HG02938 (cell line): Measurements from ENCODE around the gene EPS8L3.
"Not testable (repeated sequence)": the region's sequence is repeated elsewhere in the genome, so short reads cannot be mapped to it uniquely, and the experiment has no call there.

Experiments
- ATAC-seq: cut with Tn5 transposase; IDR thresholded peaks from one replicate; pipeline ENCODE4 v1.9.1; 2021; ENCODE audit warnings: mild to moderate bottlenecking, moderate library complexity; ENCODE audit not compliant: unreplicated experiment

Gene EPS8L3

DNA sequence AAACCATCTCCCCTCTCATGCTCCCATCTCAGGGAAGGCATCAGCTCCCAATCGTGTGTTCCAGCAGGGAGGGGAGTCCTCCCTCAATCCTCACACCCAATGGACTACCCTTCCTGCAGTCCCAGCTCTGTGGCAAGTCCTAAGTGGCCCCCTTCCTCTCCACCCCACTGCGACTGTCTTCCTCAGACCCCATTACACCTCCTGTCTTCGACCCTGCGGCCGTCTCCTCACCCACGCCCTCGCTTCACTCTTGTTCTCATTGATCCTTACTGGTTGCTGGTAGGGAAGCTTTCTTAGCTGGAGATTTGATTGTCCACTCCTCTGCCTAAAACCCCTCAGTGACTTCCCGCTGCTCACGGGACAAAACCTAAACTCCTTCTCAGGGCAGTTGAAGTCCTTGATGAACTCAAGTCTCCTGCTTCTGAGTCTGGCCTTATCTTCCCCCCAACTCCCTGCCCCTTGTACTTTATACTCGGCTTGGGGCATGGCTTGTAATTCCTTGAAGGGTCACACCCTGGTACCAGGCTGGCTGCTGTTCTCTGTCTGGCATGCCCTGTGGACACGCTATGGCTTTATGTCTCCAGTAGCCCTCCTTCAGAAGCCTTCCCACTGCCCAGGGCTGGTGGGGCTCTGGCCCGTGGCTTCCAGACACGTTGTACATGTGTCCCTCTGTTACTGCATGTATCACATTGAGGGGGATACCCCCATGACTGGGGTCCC lies 2.3 kb upstream of the EPS8L3 start:
- no peak for ATAC-seq

DNA sequence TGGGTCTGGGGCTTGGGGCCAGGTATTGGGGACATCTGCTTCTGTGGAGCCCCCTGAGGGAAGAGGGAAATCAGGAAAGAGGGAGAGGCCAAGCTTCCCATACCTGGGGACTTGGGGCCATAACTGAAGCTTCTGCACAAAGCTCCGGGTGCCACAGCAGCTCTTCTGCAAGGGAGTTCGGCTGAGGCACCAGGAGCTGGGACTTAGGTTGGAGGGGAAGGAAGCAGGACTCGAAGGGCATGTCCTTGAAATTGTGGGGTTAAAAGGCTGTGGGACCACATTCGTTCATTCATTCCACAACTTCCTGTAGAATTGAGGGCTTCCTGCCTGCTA lies 1.7 kb upstream of the EPS8L3 start:
- no peak for ATAC-seq

- ATAC-seq = no peak
These were observed 1.1 kb upstream of the EPS8L3 start for GRCh38 chr1:109764561-109765482.

DNA sequence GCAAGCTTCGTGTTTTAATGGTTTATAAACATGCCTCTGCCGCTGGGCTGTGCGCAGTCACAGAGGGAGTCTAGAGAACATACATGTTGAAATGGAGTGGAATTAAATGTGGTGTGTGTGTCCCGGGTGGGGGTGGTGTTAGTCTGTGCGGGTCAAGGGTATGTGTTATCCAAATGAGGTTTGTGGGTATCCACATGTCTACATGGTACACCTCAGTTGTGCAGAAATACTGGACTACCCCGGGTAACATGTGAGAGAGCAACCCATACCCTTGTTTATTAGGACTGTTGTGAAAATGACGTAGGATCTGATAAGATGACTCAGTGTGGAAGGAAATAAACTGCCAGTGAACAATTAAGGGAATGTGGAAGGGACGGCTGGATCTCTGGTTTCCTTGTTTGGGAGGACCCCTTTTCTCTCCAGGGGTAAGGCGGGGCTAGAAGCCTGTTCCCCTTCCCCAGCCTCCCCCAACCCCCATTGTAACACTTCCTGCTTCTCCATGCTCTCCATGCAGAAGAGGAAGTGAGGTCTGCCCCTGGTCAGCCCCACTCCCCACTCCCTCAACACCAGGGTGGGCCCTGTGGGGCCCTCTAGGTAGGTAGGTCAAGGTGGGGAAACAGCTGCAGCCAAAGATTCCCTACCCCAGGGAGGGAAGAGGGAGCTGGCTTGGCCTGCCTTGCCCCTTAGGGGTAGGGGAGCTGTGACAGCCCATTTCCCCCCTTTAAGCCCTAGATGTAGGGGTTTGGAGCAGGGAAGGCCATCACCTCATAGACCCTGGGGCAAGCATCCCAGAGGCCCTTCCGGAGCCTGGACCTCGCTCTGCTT lies 690 bp downstream of the EPS8L3 start:
- no peak for ATAC-seq

DNA sequence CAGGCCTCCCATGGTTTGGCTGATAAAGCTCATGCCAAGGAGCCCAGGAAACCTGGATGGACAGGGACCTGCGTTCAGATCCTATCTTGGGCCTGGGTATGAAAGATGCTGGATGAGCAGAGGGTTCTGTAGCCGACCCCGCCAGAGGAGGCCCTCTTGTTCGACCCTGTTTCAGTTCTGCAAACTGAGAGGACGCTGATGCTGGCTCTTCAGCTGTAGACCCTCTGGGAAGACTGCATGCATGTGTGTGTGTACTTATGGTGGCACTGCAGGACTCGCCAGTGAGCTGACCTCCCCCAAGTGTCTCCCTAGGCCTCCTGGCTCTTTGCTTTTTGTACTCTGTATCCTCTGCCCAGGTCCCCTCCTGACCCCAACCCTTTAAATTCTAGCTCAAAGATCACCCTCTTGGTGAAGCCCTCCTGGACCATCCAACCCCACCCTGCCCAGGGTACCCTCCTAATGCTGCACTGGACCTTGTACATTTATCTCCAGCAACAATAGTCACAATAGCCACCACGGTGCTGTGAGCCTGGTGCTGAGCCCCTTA lies 1.6 kb downstream of the EPS8L3 start:
- no peak for ATAC-seq

- ATAC-seq = no peak
These were observed 2.3 kb downstream of the EPS8L3 start for GRCh38 chr1:109761227-109762038.

DNA sequence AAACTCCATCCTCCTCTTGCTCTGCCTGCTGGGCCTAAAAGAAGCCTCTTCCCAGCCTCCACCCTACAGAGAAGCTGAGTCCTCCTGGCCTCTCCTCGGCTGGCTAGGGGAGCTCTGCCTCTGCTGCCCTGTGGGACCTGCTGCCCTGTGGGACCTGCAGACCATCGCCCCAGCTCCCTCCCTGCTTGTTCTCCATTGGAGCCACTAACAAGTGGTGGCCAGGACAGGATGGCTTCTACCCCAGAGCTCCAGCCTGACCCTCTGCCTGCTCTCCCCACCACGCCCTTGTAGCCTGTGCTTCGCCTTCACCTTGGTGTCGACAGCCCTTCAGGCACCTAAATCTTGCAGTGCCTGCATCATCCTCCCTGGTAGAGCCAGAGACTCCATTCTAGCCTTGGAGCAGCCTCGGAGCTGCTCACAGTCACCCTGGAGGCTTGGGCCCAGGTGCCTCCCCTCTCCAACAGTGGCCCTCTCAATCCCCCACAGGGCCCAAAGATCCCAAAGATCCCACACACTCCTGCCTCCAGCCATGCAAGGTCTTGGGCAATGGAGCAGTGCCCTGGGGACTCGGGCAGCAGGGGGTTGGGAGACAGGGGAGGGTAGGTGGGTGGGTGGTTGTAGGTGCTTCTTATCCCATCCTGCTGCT lies 3.0 kb downstream of the EPS8L3 start:
- ATAC-seq = no peak

DNA sequence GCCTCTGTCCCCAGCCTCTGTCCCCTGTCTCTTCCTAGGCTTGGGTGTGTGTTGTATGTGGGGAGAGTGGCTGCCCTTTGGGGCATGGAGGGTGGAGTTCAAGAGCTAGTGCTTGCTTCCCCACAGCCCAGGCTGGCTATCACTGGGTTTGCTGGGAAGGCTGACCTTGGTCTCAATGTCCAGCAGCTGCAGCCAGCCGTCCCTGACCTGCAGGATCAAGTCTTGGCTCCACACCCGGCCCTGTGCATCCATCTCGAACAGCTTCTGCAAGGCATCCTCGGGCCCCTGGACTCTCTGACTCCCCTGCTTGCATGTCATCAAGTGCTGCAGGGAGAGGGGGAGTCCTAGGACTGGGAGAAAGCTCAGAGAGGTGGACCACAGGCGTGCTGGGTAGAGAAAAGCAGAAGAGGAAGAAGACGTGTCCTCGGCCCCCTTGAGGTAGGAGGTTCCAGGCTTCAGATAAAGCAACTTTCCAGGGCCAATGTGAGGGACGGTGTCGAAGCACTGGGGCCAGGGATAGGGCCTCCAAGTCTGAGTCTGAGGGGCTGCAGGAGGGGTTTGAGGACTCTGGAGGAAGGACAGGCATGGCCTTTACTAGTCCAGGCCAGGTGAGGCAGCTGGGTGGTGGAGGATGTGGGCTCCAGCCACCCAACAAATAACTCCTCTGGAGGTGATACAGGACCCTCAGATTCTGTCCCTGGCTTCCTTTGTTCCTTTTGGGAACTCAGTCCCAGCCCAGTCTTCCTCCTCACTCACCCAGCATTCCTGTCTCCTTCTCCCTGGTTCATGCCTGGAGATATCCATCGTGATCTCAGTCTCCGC lies 4.0 kb downstream of the EPS8L3 start:
- ATAC-seq = no peak

GRCh38 chr1:109757936-109758786 lies 5.6 kb downstream of the EPS8L3 start:
- ATAC-seq = no peak

GRCh38 chr1:109756848-109757521 lies 6.7 kb downstream of the EPS8L3 start:
- no peak for ATAC-seq

DNA sequence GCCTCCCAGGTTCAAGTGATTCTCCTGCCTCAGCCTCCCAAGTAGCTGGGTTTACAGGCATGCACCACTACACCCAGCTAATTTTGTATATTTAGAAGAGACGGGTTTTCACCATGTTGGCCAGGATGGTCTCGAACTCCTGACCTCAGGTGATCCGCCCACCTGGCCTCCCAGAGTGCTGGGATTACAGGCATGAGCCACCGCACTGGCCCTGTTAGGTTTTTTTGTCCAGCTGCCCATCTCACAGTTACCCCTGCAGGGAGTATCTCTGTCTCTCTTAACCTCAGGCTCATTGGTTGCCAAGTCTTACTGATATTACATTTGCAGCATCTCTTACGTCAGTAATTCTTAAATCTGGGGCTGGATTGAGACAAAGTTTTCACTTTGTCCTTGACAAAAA lies 7.4 kb downstream of the EPS8L3 start:
- ATAC-seq = not testable (repeated sequence)

GRCh38 chr1:109754738-109755137 lies 9.0 kb downstream of the EPS8L3 start:
- ATAC-seq = no peak

GRCh38 chr1:109751531-109752260 lies 12.0 kb downstream of the EPS8L3 start:
- ATAC-seq = no peak

- no peak for ATAC-seq
These were observed 12.8 kb downstream of the EPS8L3 start for GRCh38 chr1:109750920-109751319.

GRCh38 chr1:109750241-109750882 lies 13.4 kb downstream of the EPS8L3 start:
- ATAC-seq = no peak

- ATAC-seq = no peak
These were observed 14.5 kb downstream of the EPS8L3 start for GRCh38 chr1:109749221-109749620.
